K562 (cell line): ENCODE data around the gene SPATS2. TPM values are rescaled to one million over a fixed set of nuclear protein-coding genes. Genes with fewer than 3 reads are reported as not detected.

Experiments
- CBX2 ChIP-seq: fragments of 200-600 bp; sonication (generic); IDR thresholded peaks from one replicate; pipeline ENCODE4 v1.6.1; 2012; ENCODE audit warnings: mild to moderate bottlenecking, low read length, inconsistent platforms; ENCODE audit not compliant: insufficient read depth, poor library complexity, severe bottlenecking
- CXXC5 ChIP-seq: fragments of 250-450 bp; sonication (Bioruptor Pico); IDR thresholded peaks from 2 replicates; pipeline ENCODE4 v1.8.0; 2022; ENCODE audit warnings: inconsistent platforms, mild to moderate bottlenecking, moderate library complexity
- DPF2 ChIP-seq: fragments of 450-650 bp; IDR thresholded peaks from 2 replicates; pipeline ENCODE4 v1.6.1; 2016
- FOXM1 ChIP-seq, 2 experiments: fragments of 450-650 bp in 1 of 2; sonication (generic) in 1 of 2; formaldehyde crosslinking in 1 of 2; IDR thresholded peaks; 2 replicates each; pipeline versions ENCODE4 v1.6.1 to v1.9.0; 2017 to 2022; ENCODE audit warnings: low read depth in 2 of 2, mild to moderate bottlenecking in 2 of 2, missing genetic modification reagents in 1 of 2, moderate library complexity in 1 of 2
- FOXP1 ChIP-seq: sonication (generic); formaldehyde crosslinking; IDR thresholded peaks from 2 replicates; pipeline ENCODE4 v1.8.0; 2022; ENCODE audit warnings: mild to moderate bottlenecking, missing genetic modification reagents
- IRF2 ChIP-seq: sonication (generic); formaldehyde crosslinking; IDR thresholded peaks from 2 replicates; pipeline ENCODE4 v1.8.1; 2022; ENCODE audit warnings: mild to moderate bottlenecking, missing genetic modification reagents
- MAFG ChIP-seq: fragments of 450-650 bp; conservative IDR thresholded peaks from 2 replicates; pipeline ENCODE4 v1.6.1; 2016; ENCODE audit warnings: missing genetic modification characterization, missing compliant biosample characterization
- MLLT1 ChIP-seq, 2 experiments: fragments of 450-650 bp; IDR thresholded peaks; 2 replicates each; pipeline ENCODE4 v1.6.1; 2016
- MLX ChIP-seq, 2 experiments: fragments of 450-650 bp in 1 of 2; sonication (generic) in 1 of 2; formaldehyde crosslinking; conservative IDR thresholded peaks; 2 replicates each; pipeline versions ENCODE4 v1.4.0 to v1.8.1; 2020 to 2022; ENCODE audit warnings: mild to moderate bottlenecking in 1 of 2, missing genetic modification reagents in 1 of 2
- MXD1 ChIP-seq: fragments of 250-450 bp; sonication (Bioruptor Pico); IDR thresholded peaks from 2 replicates; pipeline ENCODE4 v1.8.0; 2021; ENCODE audit warnings: borderline replicate concordance, mild to moderate bottlenecking, moderate library complexity; ENCODE audit not compliant: poor library complexity, severe bottlenecking
- PREB ChIP-seq: sonication (generic); formaldehyde crosslinking; IDR thresholded peaks from 2 replicates; pipeline ENCODE4 v1.8.1; 2023; ENCODE audit warnings: mild to moderate bottlenecking, missing genetic modification reagents
- PTBP1 ChIP-seq: fragments of 200-400 bp; formaldehyde crosslinking; IDR thresholded peaks from 2 replicates; pipeline ENCODE4 v1.6.1; 2017; ENCODE audit warnings: low read depth, low read length
- RBFOX2 ChIP-seq: fragments of 200-400 bp; formaldehyde crosslinking; IDR thresholded peaks from 2 replicates; pipeline ENCODE4 v1.6.1; 2017; ENCODE audit warnings: low read depth, mild to moderate bottlenecking, low read length, moderate library complexity
- RBM14 ChIP-seq: fragments of 200-400 bp; formaldehyde crosslinking; IDR thresholded peaks from 2 replicates; pipeline ENCODE4 v1.6.1; 2018; ENCODE audit warnings: low read depth, mild to moderate bottlenecking, low read length, moderate library complexity, borderline replicate concordance; ENCODE audit not compliant: insufficient read depth
- RUNX1 ChIP-seq: sonication (generic); IDR thresholded peaks from 2 replicates; pipeline ENCODE4 v1.6.1; 2016; ENCODE audit warnings: antibody characterized with exemption, low read depth
- SAP30 ChIP-seq: fragments of 200-600 bp; sonication (generic); IDR thresholded peaks from 2 replicates; pipeline ENCODE4 v1.6.1; 2012; ENCODE audit warnings: borderline replicate concordance, low read depth, mild to moderate bottlenecking, moderate library complexity, low read length, control low read depth, inconsistent platforms; ENCODE audit not compliant: insufficient read depth, poor library complexity, severe bottlenecking
- SMARCE1 ChIP-seq: fragments of 450-650 bp; IDR thresholded peaks from 2 replicates; pipeline ENCODE4 v1.7.1; 2016; ENCODE audit warnings: mild to moderate bottlenecking
- SRSF7 ChIP-seq: fragments of 200-400 bp; formaldehyde crosslinking; optimal IDR thresholded peaks from 2 replicates; pipeline ENCODE3; 2017; ENCODE audit warnings: mild to moderate bottlenecking, low read depth, low read length
- TBP ChIP-seq: optimal IDR thresholded peaks from 2 replicates; pipeline ENCODE3; 2011; ENCODE audit warnings: low read depth, low read length, improper control_type of control experiment
- ZFP1 ChIP-seq: fragments of 450-650 bp; formaldehyde crosslinking; IDR thresholded peaks from 2 replicates; pipeline ENCODE4 v1.4.0; 2020; ENCODE audit warnings: mild to moderate bottlenecking, mixed read lengths
- ZNF184 ChIP-seq: sonication (generic); formaldehyde crosslinking; IDR thresholded peaks from 2 replicates; pipeline ENCODE4 v1.5.0; 2020; ENCODE audit warnings: missing genetic modification reagents
- ZNF197 ChIP-seq: fragments of 200-800 bp; sonication (Bioruptor generic); IDR thresholded peaks from 2 replicates; pipeline ENCODE4 v1.6.1; 2016; ENCODE audit warnings: low read depth, missing genetic modification characterization, missing compliant biosample characterization
- ZNF551 ChIP-seq: fragments of 250-450 bp; sonication (Bioruptor Pico); IDR thresholded peaks from 2 replicates; pipeline ENCODE4 v1.5.0; 2021; ENCODE audit warnings: mild to moderate bottlenecking, moderate library complexity
- ZNF589 ChIP-seq: fragments of 200-800 bp; sonication (Bioruptor generic); IDR thresholded peaks from 2 replicates; pipeline ENCODE4 v1.6.1; 2016; ENCODE audit warnings: low read depth, missing genetic modification characterization, missing compliant biosample characterization
- polyA plus RNA-seq, 8 experiments: library from polyadenylated mRNA; depleted of rRNA in 4 of 8; stranded (reverse) in 5 of 8; unstranded in 3 of 8; fragments of >200 nt; fragmentation: Nextera tagmentation in 2 of 8; fragmentation: Illumina TruSeq in 1 of 8; extraction: Ambion mirVana in 2 of 8; extraction: Trizol in 1 of 8; gene quantifications; 2 replicates each; pipeline versions ENCODE4 v1.2.1 to v1.2.3, GENCODE V29; 2011 to 2014; ENCODE audit warnings: inconsistent platforms in 1 of 8, missing spikeins in 1 of 8
- total RNA-seq, 7 experiments: library from RNA; depleted of rRNA in 6 of 7; stranded (reverse); fragments of >200 nt in 6 of 7; fragmentation: Illumina TruSeq in 2 of 7; extraction: Trizol in 2 of 7; gene quantifications; 2 replicates each; pipeline versions ENCODE4 v1.2.1 to v1.2.3, GENCODE V29; 2011 to 2021; ENCODE audit warnings: low replicate concordance in 1 of 7

Gene SPATS2
- total and polyA plus RNA-seq, 9 of the 15 experiments (the other 6 are each of a cell fraction or from before 2014, with no cell fraction given) = 5.4 to 48.2 (median 17.5) TPM

- TF ChIP-seq ZNF184 (CRISPR knock-in tag) (no peak), RBM14 (no peak), SMARCE1 (no peak), MAFG (no peak), ZNF197 (no peak), PTBP1 (no peak), RUNX1 (no peak), DPF2 (0 out of 2 replicates have a peak, but pooled peaks have one; percentile 14), CBX2 (no peak), ZFP1 (no peak), MLLT1 (IDR thresholded peaks at IDR 0.05) (0 out of 4 replicates have a peak, but pooled peaks of 1 of the 2 experiments have one; percentile 9), MXD1 (CRISPR knock-in tag) (no peak), SAP30 (peak; percentile 99), IRF2 (CRISPR knock-in tag) (no peak), TBP (peak; percentile 85), ZNF589 (CRISPR knock-in tag) (no peak), FOXM1 (IDR thresholded peaks at IDR 0.05; ENCODE audit: low read depth) (peak; percentile 99), FOXM1 (CRISPR knock-in tag; IDR thresholded peaks at IDR 0.05; ENCODE audit: low read depth) (peak; percentile 99), MLX (CRISPR knock-in tag; conservative IDR thresholded peaks at IDR 0.05) (no peak), ZNF551 (CRISPR knock-in tag) (no peak), CXXC5 (CRISPR knock-in tag) (peak; percentile 92), RBFOX2 (peak; percentile 97), SRSF7 (no peak), FOXP1 (CRISPR knock-in tag) (no peak), PREB (CRISPR knock-in tag) (no peak)
Measured at GRCh38 chr12:49322708-49323523, 44.3 kb upstream of the SPATS2 start, which contains the start of gene TROAP (continued).
